K562 (cell line): Measurements from ENCODE around the gene TRAF3. TPM values are rescaled to one million over a fixed set of nuclear protein-coding genes. Genes with fewer than 3 reads are reported as not detected.
A peak's percentile ranks its signal among the peaks of the same experiment; 100 is the strongest.

Source experiments
- CBFA2T3 ChIP-seq: fragments of 450-650 bp; IDR thresholded peaks from 2 replicates; pipeline ENCODE4 v1.6.1; 2017
- CXXC5 ChIP-seq: fragments of 250-450 bp; sonication (Bioruptor Pico); IDR thresholded peaks from 2 replicates; pipeline ENCODE4 v1.8.0; 2022; ENCODE audit warnings: inconsistent platforms, mild to moderate bottlenecking, moderate library complexity
- ELF2 ChIP-seq: fragments of 250-450 bp; sonication (Bioruptor Pico); IDR thresholded peaks from 2 replicates; pipeline ENCODE4 v1.5.0; 2021; ENCODE audit warnings: mild to moderate bottlenecking
- HMBOX1 ChIP-seq: sonication (generic); IDR thresholded peaks from 2 replicates; pipeline ENCODE4 v1.6.1; 2016
- KHSRP ChIP-seq: fragments of 450-650 bp; IDR thresholded peaks from 2 replicates; pipeline ENCODE4 v1.6.1; 2017
- KLF16 ChIP-seq: IDR thresholded peaks from 2 replicates; pipeline ENCODE4 v1.6.1; 2016; ENCODE audit warnings: antibody characterized with exemption
- TEAD4 ChIP-seq, 2 experiments: sonication (generic) in 1 of 2; formaldehyde crosslinking in 1 of 2; IDR thresholded peaks; 2 replicates each; pipeline versions ENCODE4 v1.6.1 to v1.8.0; 2012 to 2022; ENCODE audit warnings: borderline replicate concordance in 1 of 2, inconsistent platforms in 1 of 2, low read length in 1 of 2, mild to moderate bottlenecking in 1 of 2, missing genetic modification reagents in 1 of 2
- TFAP4 ChIP-seq: sonication (generic); formaldehyde crosslinking; IDR thresholded peaks from 2 replicates; pipeline ENCODE4 v1.8.0; 2022; ENCODE audit warnings: missing genetic modification reagents, mild to moderate bottlenecking, moderate library complexity, borderline replicate concordance
- ZBTB26 ChIP-seq: fragments of 450-650 bp; formaldehyde crosslinking; IDR thresholded peaks from 2 replicates; pipeline ENCODE4 v1.4.0; 2022; ENCODE audit warnings: missing genetic modification characterization
- ZFP1 ChIP-seq: fragments of 450-650 bp; formaldehyde crosslinking; IDR thresholded peaks from 2 replicates; pipeline ENCODE4 v1.4.0; 2020; ENCODE audit warnings: mild to moderate bottlenecking, mixed read lengths
- ZNF140 ChIP-seq: fragments of 250-450 bp; sonication (Bioruptor Pico); IDR thresholded peaks from 2 replicates; pipeline ENCODE4 v1.8.0; 2021; ENCODE audit warnings: moderate library complexity, mild to moderate bottlenecking, inconsistent platforms
- ZNF280A ChIP-seq: fragments of 450-650 bp; IDR thresholded peaks from 2 replicates; pipeline ENCODE4 v1.6.1; 2018; ENCODE audit warnings: mild to moderate bottlenecking, low read depth; ENCODE audit not compliant: partially characterized antibody
- polyA plus RNA-seq, 8 experiments: library from polyadenylated mRNA; depleted of rRNA in 4 of 8; stranded (reverse) in 5 of 8; unstranded in 3 of 8; fragments of >200 nt; fragmentation: Nextera tagmentation in 2 of 8; fragmentation: Illumina TruSeq in 1 of 8; extraction: Ambion mirVana in 2 of 8; extraction: Trizol in 1 of 8; gene quantifications; 2 replicates each; pipeline versions ENCODE4 v1.2.1 to v1.2.3, GENCODE V29; 2011 to 2014; ENCODE audit warnings: inconsistent platforms in 1 of 8, missing spikeins in 1 of 8
- total RNA-seq, 7 experiments: library from RNA; depleted of rRNA in 6 of 7; stranded (reverse); fragments of >200 nt in 6 of 7; fragmentation: Illumina TruSeq in 2 of 7; extraction: Trizol in 2 of 7; gene quantifications; 2 replicates each; pipeline versions ENCODE4 v1.2.1 to v1.2.3, GENCODE V29; 2011 to 2021; ENCODE audit warnings: low replicate concordance in 1 of 7
- TF ChIP-seq, protein P1 (sequence below), 2 experiments: fragments of 450-650 bp; formaldehyde crosslinking in 1 of 2; IDR thresholded peaks; 2 replicates each; pipeline versions ENCODE4 v1.4.0 to v1.6.1; 2014 to 2020; ENCODE audit warnings: mild to moderate bottlenecking in 2 of 2, borderline replicate concordance in 1 of 2, low read depth in 1 of 2

Gene TRAF3
- total and polyA plus RNA-seq, 9 of the 15 experiments (the other 6 are each of a cell fraction or from before 2014, with no cell fraction given): 0.52 to 21.3 (median 9.9) TPM

DNA sequence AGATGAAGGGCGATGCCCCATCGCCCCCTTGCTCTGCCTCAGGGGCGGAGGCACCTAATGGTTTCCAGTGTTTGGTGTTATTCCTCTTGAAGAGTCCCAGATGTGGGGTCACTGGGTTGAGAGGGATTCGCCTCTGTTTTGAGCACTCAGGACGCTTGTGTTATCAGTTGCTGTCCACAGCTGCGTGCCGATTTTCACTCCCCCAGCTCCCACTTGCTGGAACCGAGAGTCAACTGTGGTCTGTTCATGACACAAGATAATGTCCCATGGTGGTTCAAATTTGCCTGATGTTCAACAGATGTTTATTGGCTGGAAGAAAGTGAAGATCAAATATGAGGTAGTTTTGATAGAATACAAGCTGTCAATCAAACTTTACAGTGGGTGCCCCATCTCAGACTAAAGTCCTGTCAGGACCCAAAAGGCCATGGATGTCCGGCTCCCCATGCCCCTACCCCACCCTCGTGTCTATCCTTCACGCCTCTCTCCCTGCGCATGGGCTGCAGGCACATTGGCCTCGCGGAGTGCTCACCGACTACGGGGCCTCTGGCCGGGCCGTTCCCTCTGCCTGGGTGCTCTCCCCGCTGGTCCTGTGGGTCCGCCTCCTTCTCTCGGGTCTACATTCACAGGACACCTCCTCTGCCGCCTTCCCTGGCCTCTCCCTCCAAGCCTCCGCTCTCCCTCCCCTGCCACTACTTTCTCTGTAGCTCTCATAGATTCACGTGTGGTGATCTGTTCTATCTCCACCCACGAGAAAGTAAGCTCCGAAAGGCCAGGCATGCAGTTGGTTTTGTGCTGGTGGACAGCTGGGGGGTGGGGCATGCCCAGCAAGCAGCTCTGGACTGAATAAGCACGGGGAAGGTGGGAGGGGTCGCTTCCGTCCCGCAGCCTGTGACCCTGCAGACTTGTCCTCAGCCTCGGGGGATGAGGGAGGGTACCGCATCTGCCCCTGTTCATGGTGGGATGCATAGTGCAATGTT is 6.8 kb upstream of the TRAF3 start (continued):
- TF ChIP-seq, protein P1, sequence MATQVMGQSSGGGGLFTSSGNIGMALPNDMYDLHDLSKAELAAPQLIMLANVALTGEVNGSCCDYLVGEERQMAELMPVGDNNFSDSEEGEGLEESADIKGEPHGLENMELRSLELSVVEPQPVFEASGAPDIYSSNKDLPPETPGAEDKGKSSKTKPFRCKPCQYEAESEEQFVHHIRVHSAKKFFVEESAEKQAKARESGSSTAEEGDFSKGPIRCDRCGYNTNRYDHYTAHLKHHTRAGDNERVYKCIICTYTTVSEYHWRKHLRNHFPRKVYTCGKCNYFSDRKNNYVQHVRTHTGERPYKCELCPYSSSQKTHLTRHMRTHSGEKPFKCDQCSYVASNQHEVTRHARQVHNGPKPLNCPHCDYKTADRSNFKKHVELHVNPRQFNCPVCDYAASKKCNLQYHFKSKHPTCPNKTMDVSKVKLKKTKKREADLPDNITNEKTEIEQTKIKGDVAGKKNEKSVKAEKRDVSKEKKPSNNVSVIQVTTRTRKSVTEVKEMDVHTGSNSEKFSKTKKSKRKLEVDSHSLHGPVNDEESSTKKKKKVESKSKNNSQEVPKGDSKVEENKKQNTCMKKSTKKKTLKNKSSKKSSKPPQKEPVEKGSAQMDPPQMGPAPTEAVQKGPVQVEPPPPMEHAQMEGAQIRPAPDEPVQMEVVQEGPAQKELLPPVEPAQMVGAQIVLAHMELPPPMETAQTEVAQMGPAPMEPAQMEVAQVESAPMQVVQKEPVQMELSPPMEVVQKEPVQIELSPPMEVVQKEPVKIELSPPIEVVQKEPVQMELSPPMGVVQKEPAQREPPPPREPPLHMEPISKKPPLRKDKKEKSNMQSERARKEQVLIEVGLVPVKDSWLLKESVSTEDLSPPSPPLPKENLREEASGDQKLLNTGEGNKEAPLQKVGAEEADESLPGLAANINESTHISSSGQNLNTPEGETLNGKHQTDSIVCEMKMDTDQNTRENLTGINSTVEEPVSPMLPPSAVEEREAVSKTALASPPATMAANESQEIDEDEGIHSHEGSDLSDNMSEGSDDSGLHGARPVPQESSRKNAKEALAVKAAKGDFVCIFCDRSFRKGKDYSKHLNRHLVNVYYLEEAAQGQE (IDR thresholded peaks at IDR 0.05; ENCODE audit: borderline replicate concordance): peak; percentile 48
- TF ChIP-seq, protein P1 (CRISPR knock-in tag; IDR thresholded peaks at IDR 0.05; ENCODE audit: low read depth): no peak
- no peak for TF ChIP-seq ZNF280A
- TF ChIP-seq HMBOX1: no peak
- TF ChIP-seq KHSRP: no peak
- TF ChIP-seq ZNF140 (CRISPR knock-in tag): no peak
- TF ChIP-seq TEAD4 (IDR thresholded peaks at IDR 0.05; ENCODE audit: low read length): peak; percentile 50
- TF ChIP-seq TEAD4 (CRISPR knock-in tag; IDR thresholded peaks at IDR 0.05; ENCODE audit: borderline replicate concordance): no peak
- TF ChIP-seq CXXC5 (CRISPR knock-in tag): peak; percentile 25; the same call in 1 of the 2 replicates
- TF ChIP-seq ZFP1: no peak
- peak; percentile 75 for TF ChIP-seq TFAP4 (CRISPR knock-in tag)
- no peak for TF ChIP-seq ZBTB26 (CRISPR knock-in tag)
- no peak for TF ChIP-seq ELF2
- TF ChIP-seq CBFA2T3: peak; percentile 79
- TF ChIP-seq KLF16: peak; percentile 53; the same call in 1 of the 2 replicates
